ENCODE results near the gene PANX2.
A peak's percentile ranks its signal among the peaks of the same experiment; 100 is the strongest.

The PANX2 gene

GRCh38 chr22:50184004-50184901 lies 13.7 kb downstream of the PANX2 start:
- H3K4me3 ChIP-seq (replicated peaks; ENCODE audit: low read depth, low read length), result peak overlapping the region; percentile 3
- no peak for TF ChIP-seq CTCF (IDR thresholded peaks at IDR 0.05; ENCODE audit: low read length, missing control alignments)
- DNase-seq (ENCODE audit: low read depth), result peak; percentile 67

- peak overlapping the region; percentile 56 for H3K4me3 ChIP-seq (replicated peaks; ENCODE audit: low read depth, low read length)
- TF ChIP-seq CTCF (IDR thresholded peaks at IDR 0.05; ENCODE audit: low read length, missing control alignments), result no peak
- DNase-seq (ENCODE audit: low read depth), result no peak
Measured at GRCh38 chr22:50184902-50185374, 14.4 kb downstream of the PANX2 start.

DNA sequence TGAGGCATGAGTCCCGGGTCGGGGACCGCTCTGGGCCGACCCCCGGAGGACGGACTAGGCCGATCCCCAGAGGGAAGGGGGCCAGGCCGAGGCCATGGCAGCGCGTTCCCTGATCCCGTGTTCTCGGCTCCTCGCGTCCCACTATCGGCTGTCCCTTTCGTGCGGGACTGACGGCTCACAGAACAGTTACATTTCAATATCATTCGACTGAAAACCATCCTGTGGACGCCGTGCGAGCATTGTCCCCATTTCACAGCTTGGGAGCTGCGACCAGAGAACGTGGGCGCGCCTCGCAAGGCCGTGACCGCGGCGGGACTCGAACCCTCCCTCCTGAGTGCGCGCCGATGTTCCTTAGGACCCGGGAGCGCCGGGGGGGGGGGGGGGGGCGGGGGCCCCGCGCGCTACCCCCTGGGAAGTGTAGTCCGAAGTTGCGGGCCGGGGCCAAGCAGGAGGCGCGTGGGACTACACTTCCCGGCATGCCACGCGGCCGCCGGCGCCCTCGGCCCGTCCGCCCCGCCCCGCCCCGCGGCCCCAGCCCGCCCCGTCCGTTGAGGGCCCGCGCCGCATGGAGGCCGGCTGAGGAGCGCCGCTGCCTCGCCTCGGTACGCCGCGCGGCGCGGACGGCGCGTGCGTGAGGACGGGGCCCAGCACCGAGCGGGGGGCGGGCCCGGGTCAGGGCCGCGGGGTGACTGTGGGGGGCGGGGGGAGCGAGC lies 15.0 kb downstream of the PANX2 start, which contains the start of gene TRABD:
TSS of gene TRABD (plus strand) at position 539 of the 713 bp plus-strand sequence. CDS start 7,148 bp downstream, outside the sequence.
- DNase-seq (ENCODE audit: low read depth), result peak; percentile 89
- peak within 1 kb of the TSS; percentile 69 for H3K4me3 ChIP-seq (replicated peaks; ENCODE audit: low read depth, low read length)
- no peak for TF ChIP-seq CTCF (IDR thresholded peaks at IDR 0.05; ENCODE audit: low read length, missing control alignments)

- no peak for DNase-seq (ENCODE audit: low read depth)
- H3K4me3 ChIP-seq (replicated peaks; ENCODE audit: low read depth, low read length), result peak overlapping the region; percentile 69
Measured at GRCh38 chr22:50186181-50186714, 15.7 kb downstream of the PANX2 start.

GRCh38 chr22:50186761-50187523 lies 16.4 kb downstream of the PANX2 start:
- peak overlapping the region; percentile 69 for H3K4me3 ChIP-seq (replicated peaks; ENCODE audit: low read depth, low read length)
- no peak for TF ChIP-seq CTCF (IDR thresholded peaks at IDR 0.05; ENCODE audit: low read length, missing control alignments)
- DNase-seq (ENCODE audit: low read depth), result peak; percentile 37

More at GRCh38 chr22:50186181-50186714, 15.7 kb downstream of the PANX2 start:
- no peak for TF ChIP-seq CTCF (IDR thresholded peaks at IDR 0.05; ENCODE audit: low read length, missing control alignments)

- DNase-seq (ENCODE audit: low read depth), result no peak
- no peak for TF ChIP-seq CTCF (IDR thresholded peaks at IDR 0.05; ENCODE audit: low read length, missing control alignments)
- no peak overlapping the region for H3K4me3 ChIP-seq (replicated peaks; ENCODE audit: low read depth, low read length)
Measured at GRCh38 chr22:50188356-50188755, 17.8 kb downstream of the PANX2 start.
